Esophagus mucosa (tissue), 1 donor: ENCODE measurements around the gene MYLK2. TPM values are rescaled to one million over a fixed set of nuclear protein-coding genes. Genes with fewer than 3 reads are reported as not detected.

Experiments
- ATAC-seq: fragments of 200-7000 bp; cut with Tn5 transposase; one replicate; pipeline ENCODE4 v1.9.1; 2020
- total RNA-seq: library from RNA; stranded (reverse); gene quantifications from one replicate; pipeline ENCODE4 v1.2.4, GENCODE V29; 2023
- donor health status: DM: yes; HTN: yes; CAD: no.

Gene MYLK2
- total RNA-seq, 1 donor from 2014 or later, result 0.12 TPM

DNA sequence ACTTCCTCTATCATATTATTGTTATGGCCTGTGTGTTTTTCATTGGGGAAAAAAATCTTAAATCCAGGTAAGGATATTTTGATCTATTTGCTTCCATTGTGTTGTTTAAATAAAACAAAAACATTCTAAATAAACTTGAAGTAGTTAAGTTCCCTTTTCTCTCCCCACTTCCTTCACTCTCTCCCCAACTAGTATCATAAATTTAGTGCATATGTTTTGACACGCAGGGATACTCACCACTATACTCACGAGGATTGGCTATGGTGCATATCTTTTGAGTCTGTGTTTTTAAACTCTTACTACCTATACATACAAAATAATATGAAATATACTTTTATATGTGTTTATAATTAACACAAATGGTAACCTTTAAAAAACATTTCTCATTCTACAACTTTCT, 56.5 kb downstream of the MYLK2 start:
- ATAC-seq, result no peak

DNA sequence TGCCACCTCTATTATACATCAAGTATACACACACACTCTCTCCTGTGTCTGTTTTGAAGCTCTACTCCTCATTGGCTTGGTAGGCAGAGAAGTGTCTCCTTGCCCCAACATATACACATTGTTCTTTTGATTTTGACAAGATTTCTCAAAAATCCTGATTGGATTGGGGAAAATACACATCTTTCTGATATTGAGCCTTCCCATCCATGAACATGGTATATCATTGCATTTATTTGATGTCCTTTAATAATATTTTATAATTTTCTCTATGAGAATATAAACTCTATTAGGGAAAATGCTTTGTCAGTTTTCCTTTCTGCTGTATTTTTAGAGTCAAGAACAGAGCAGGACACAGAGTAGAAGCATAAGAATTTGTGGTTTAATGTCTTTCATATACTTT, 58.5 kb downstream of the MYLK2 start:
- ATAC-seq, result no peak

DNA sequence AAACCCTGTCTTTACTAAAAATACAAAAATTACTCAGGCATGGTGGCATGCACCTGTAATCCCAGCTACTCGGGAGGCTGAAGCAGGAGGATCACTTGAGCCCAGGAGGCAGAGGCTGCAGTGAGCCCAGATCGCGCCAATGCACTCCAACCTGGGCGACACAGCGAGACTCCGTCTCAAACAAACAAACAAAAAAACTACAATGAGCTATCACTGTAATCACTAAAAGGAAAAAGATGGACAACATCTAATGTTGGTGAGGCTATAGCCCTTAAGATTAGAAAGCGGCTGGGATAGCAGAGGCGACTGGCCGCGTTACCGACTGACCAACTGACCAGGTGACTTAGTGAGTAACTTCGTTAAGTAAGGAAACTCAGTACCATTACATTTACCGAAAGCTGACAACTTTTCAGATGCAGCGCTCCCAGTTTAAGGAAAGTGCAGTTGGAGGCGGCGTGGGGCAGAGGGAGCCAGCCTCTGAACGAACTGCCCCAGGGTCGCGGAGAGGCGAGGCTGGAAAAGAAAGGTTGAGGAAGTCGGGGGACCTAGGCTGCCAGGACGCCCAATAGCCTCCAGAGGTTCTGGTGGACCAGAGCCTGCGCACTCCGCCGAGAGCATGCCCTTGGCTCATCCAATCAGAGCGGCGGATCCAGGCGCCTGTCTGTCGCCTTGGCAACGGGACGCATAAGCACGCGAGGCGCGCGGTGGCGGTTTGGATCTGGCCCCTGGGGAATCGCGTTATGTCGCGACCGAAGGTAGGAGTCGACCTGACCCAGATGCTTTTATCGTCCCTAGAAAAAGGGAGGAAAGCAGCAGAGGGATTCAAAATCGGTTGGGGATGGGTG, 60.2 kb downstream of the MYLK2 start:
- peak; percentile 96 for ATAC-seq

DNA sequence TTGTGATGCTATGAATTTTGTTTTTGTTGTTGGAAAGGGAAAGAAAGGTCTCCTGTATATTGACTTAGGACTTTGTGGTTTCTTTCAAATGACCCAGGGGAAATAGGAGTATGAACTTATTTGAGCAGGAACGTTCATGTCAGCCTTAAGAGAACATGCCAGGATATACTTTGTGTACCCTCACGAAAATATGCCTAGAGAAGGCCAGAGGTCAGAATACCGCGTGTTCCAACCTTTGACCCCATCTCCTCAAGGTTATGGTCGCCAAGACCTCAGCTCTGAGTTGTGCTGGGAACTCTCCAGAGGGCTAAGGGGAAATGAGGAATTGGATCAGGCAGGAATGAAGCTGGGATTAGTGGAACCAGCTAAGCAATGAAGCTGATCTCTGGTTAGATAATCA, 62.8 kb downstream of the MYLK2 start:
- ATAC-seq, result no peak

DNA sequence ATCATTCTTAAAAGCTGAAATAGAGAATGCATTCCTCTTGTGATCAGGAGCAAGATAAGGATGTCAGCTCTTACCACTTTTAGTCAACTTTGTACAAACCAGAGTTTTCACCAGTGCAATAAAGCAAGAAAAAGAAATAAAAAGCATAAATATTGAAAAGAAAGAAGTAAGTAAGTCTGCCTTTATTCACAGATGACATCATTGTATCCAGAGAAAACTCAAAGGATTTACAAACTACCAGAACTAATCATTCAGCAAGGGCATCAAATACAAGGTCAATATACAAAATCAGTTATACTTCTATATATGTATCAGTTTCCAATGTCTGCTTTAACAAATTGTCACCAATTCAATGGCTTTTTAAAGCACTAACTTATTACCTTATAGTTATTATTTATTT, 64.7 kb downstream of the MYLK2 start:
- ATAC-seq, result no peak

Other genes with a start within 250 kb of the MYLK2 start
- 299 TPM for gene ID1, start 214.1 kb upstream of the MYLK2 start, total RNA-seq
- 0.96 TPM for gene COX4I2, start 181.4 kb upstream of the MYLK2 start, total RNA-seq
- gene BCL2L1, start 96.5 kb upstream of the MYLK2 start, total RNA-seq, result 76.6 TPM
- 32.6 TPM for gene TPX2, start 80.1 kb upstream of the MYLK2 start, total RNA-seq
- gene FOXS1, start 26.2 kb downstream of the MYLK2 start, total RNA-seq, result 0.40 TPM
- gene DUSP15, start 51.2 kb downstream of the MYLK2 start, total RNA-seq, result 0.64 TPM
- gene TTLL9, start 51.3 kb downstream of the MYLK2 start, total RNA-seq, result 0.16 TPM
- 12.2 TPM for gene PDRG1, start 132.7 kb downstream of the MYLK2 start, total RNA-seq
- gene XKR7, start 148.8 kb downstream of the MYLK2 start, total RNA-seq, result not detected
- gene CCM2L, start 191.1 kb downstream of the MYLK2 start, total RNA-seq, result 1.2 TPM
- 2.9 TPM for gene HCK, start 232.9 kb downstream of the MYLK2 start, total RNA-seq